ENCODE measurements around the gene ALS2. TPM values are rescaled to one million over a fixed set of nuclear protein-coding genes. Genes with fewer than 3 reads are reported as not detected.

The ALS2 gene
- total and polyA plus RNA-seq, 2 of the 8 experiments (the other 6 are each of a cell fraction or from before 2014, with no cell fraction given) = 12.1 to 34.5 TPM

GRCh38 chr2:201809633-201810032, 28.9 kb upstream of the ALS2 start:
- Histone ChIP-seq H3K4ac (replicated peaks; ENCODE audit: insufficient read length, low read depth, low read length) (peak overlapping the region; percentile 59), H3K4me1 (replicated peaks in 1 of 4; ENCODE audit: control insufficient read depth in 3 of 4, insufficient read depth in 4 of 4, low read length in 3 of 4) (peaks cover 0 to 4% (median 2%) of the 10 kb centered on the region in 4 experiments; a peak in 5 of 7 replicates), H2BK20ac (ENCODE audit: low read length) (0 out of 2 replicates have a peak overlapping the region, but pooled peaks have one; percentile 52), H3K56ac (replicated peaks; ENCODE audit: insufficient read length, low read depth, low read length) (peak overlapping the region; percentile 39), H3K4me3 (ENCODE audit: extremely low read depth in 1 of 4, insufficient read depth in 2 of 4, low read depth in 3 of 4, low read length in 4 of 4) (no peak overlapping the region), H2BK5ac (ENCODE audit: low read depth, low read length) (no peak overlapping the region), H2BK120ac (replicated peaks; ENCODE audit: low read depth, low read length) (no peak overlapping the region), H2AK5ac (ENCODE audit: low read depth, low read length) (no peak overlapping the region), H3K36me3 (ENCODE audit: control insufficient read depth in 2 of 4, insufficient read depth in 4 of 4, low read length in 3 of 4) (no peaks in the 10 kb centered on the region), H2BK15ac (ENCODE audit: low read length) (no peak overlapping the region), H3K9ac (replicated peaks in 1 of 4; ENCODE audit: extremely low read depth in 1 of 4, low read depth in 3 of 4, low read length in 3 of 4) (no peak overlapping the region), H3K4me2 (ENCODE audit: insufficient read depth in 1 of 2, low read depth in 2 of 2, low read length in 2 of 2) (no peak overlapping the region), H4K5ac (ENCODE audit: insufficient read length, low read depth, low read length) (no peak overlapping the region), H3K23ac (ENCODE audit: insufficient read length) (no peak overlapping the region), H3K9me3 (ENCODE audit: insufficient read depth in 2 of 2, low read depth in 1 of 2, low read length in 1 of 2) (no peaks in the 10 kb centered on the region), H4K91ac (replicated peaks; ENCODE audit: insufficient read length, low read length) (peak overlapping the region; percentile 47), H3K18ac (ENCODE audit: extremely low read depth, low read length) (no peak overlapping the region), H3K23me2 (ENCODE audit: low read depth, low read length) (peaks cover 2% of the 10 kb centered on the region; the same call in 1 of the 2 replicates), H2AFZ (ENCODE audit: low read length) (no peak overlapping the region), H3K27me3 (replicated peaks in 1 of 4; ENCODE audit: control insufficient read depth in 3 of 4, extremely low read depth in 1 of 4, insufficient read depth in 3 of 4, low read length in 3 of 4) (no peaks in the 10 kb centered on the region), H4K8ac (ENCODE audit: extremely low read depth, insufficient read depth, low read length) (no peak overlapping the region), H3K79me2 (ENCODE audit: control insufficient read depth in 1 of 2, insufficient read depth in 2 of 2, low read length in 2 of 2) (no peaks in the 10 kb centered on the region), H4K20me1 (replicated peaks in 1 of 2; ENCODE audit: control insufficient read depth in 1 of 2, insufficient read depth in 2 of 2, low read length in 2 of 2) (no peaks in the 10 kb centered on the region), H3K14ac (ENCODE audit: insufficient read length) (no peak overlapping the region), H3K79me1 (ENCODE audit: low read depth, low read length) (no peaks in the 10 kb centered on the region), H2BK12ac (ENCODE audit: low read depth, low read length) (no peak overlapping the region), H3K27ac (ENCODE audit: low read depth, low read length) (no peak overlapping the region)
- ChIA-PET CTCF (ENCODE audit: partially characterized antibody) (interaction anchor here (0.6 to 0.7 kb wide), 2 partner anchors 13 to 252 kb away, joined by 3 read pairs; no protein-coding TSS in a partner anchor), POLR2A (ENCODE audit: partially characterized antibody) (no interaction called here)
- FAIRE-seq = no peak
- no peak for DNase-seq (ENCODE audit: low read depth in 1 of 2, low spot score in 2 of 2)
- WGBS, 2 experiments (ENCODE audit: extremely low coverage in 1 of 2, insufficient coverage in 1 of 2, insufficient read length in 1 of 2, insufficient replicate concordance in 2 of 2, low coverage in 1 of 2, low lambda C conversion rate in 2 of 2, missing lambda C conversion rate in 1 of 2) = 89% methylated on average over 4 of the region's 4 CpGs; no CpG with 5 or more reads in 1 of the 2 experiments
- TF ChIP-seq BCL11A (IDR thresholded peaks at IDR 0.05; ENCODE audit: low read depth in 2 of 2, low read length in 2 of 2) = no peak
- no peak for TF ChIP-seq CTCF (IDR thresholded peaks at IDR 0.05; ENCODE audit: control extremely low read depth in 1 of 3, insufficient read depth in 1 of 3, low read depth in 1 of 3, low read length in 3 of 3)
- TF ChIP-seq HDAC6 (IDR thresholded peaks at IDR 0.05; ENCODE audit: low read depth, low read length) = no peak
- TF ChIP-seq CBX8 (IDR thresholded peaks at IDR 0.05; ENCODE audit: borderline replicate concordance, low read depth, low read length) = no peak
- no peak for TF ChIP-seq POU5F1 (IDR thresholded peaks at IDR 0.05; ENCODE audit: low read depth, low read length)
- TF ChIP-seq ATF3 (IDR thresholded peaks at IDR 0.05; ENCODE audit: insufficient read depth, low read depth, low read length) = no peak
- no peak for TF ChIP-seq SIX5 (IDR thresholded peaks at IDR 0.05; ENCODE audit: low read depth, low read length)
- no peak for TF ChIP-seq MAFK (IDR thresholded peaks at IDR 0.05; ENCODE audit: low read depth, low read length)
- TF ChIP-seq ASH2L (IDR thresholded peaks at IDR 0.05; ENCODE audit: low read length) = no peak
- no peak for TF ChIP-seq RXRA (IDR thresholded peaks at IDR 0.05; ENCODE audit: insufficient read depth, low read depth, low read length)
- TF ChIP-seq SIRT6 (IDR thresholded peaks at IDR 0.05; ENCODE audit: low read length) = no peak
- TF ChIP-seq CHD2 (IDR thresholded peaks at IDR 0.05; ENCODE audit: low read length) = no peak

All from H1 (cell line).